Measurements from ENCODE around the gene PNMT.

The PNMT gene

GRCh38 chr17:39639566-39640458 is 28.4 kb upstream of the PNMT start:
- no peak for DNase-seq (ENCODE audit: low read depth)
- H3K4me3 ChIP-seq (ENCODE audit: low read length) = no peak overlapping the region
- TF ChIP-seq, protein P1, sequence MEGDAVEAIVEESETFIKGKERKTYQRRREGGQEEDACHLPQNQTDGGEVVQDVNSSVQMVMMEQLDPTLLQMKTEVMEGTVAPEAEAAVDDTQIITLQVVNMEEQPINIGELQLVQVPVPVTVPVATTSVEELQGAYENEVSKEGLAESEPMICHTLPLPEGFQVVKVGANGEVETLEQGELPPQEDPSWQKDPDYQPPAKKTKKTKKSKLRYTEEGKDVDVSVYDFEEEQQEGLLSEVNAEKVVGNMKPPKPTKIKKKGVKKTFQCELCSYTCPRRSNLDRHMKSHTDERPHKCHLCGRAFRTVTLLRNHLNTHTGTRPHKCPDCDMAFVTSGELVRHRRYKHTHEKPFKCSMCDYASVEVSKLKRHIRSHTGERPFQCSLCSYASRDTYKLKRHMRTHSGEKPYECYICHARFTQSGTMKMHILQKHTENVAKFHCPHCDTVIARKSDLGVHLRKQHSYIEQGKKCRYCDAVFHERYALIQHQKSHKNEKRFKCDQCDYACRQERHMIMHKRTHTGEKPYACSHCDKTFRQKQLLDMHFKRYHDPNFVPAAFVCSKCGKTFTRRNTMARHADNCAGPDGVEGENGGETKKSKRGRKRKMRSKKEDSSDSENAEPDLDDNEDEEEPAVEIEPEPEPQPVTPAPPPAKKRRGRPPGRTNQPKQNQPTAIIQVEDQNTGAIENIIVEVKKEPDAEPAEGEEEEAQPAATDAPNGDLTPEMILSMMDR (IDR thresholded peaks at IDR 0.05; ENCODE audit: insufficient read depth, low read depth, low read length, missing control alignments) = no peak

- no peak overlapping the region for H3K4me3 ChIP-seq (ENCODE audit: low read length)
- DNase-seq (ENCODE audit: low read depth) = no peak
- TF ChIP-seq, protein P1 (IDR thresholded peaks at IDR 0.05; ENCODE audit: insufficient read depth, low read depth, low read length, missing control alignments) = no peak
These were observed 27.6 kb upstream of the PNMT start for GRCh38 chr17:39640591-39641031.

DNA sequence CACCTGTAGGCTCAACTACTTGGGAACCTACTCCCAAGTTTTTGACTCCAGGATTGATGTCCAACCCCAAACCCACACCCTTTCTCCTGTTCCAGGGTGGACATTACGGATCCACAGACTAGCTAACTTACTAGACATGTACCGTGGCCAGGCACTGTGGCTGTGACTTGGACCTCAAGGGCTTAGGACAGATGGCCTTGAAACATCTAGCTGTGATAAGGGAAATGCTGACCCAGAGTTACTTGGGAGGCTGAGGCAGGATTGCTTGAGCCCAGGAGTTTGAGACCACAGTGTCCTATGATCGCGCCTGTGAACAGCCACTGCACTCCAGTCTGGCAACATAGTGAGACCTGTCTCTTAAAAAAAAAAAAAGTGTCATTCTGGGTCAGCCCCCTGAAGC is 27.2 kb upstream of the PNMT start:
- H3K4me3 ChIP-seq (ENCODE audit: low read length) = no peak overlapping the region
- TF ChIP-seq, protein P1 (IDR thresholded peaks at IDR 0.05; ENCODE audit: insufficient read depth, low read depth, low read length, missing control alignments) = no peak
- no peak for DNase-seq (ENCODE audit: low read depth)

DNA sequence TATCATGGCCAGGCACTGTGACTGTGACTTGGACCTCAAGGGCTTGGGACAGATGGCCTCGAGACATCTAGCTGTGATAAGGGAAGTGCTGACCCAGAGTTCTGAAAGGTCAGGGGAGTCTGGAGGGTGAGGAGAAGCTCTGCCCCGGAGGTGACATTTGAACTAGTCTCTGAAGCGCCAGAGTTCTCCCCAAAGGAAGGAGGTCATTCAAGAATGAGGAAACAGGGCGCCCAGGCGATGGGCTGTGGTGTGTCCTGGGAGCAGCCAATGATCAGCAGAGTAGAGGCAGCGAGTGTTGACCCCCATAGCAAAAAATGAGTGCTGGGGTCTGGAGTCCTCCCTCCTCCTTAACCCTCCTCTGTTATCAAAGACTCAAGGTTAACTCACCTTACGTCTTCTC is 26.4 kb upstream of the PNMT start:
- TF ChIP-seq, protein P1 (IDR thresholded peaks at IDR 0.05; ENCODE audit: insufficient read depth, low read depth, low read length, missing control alignments) = no peak
- no peak for DNase-seq (ENCODE audit: low read depth)
- no peak overlapping the region for H3K4me3 ChIP-seq (ENCODE audit: low read length)

- TF ChIP-seq, protein P1 (IDR thresholded peaks at IDR 0.05; ENCODE audit: insufficient read depth, low read depth, low read length, missing control alignments) = no peak
- H3K4me3 ChIP-seq (ENCODE audit: low read length) = no peak overlapping the region
- no peak for DNase-seq (ENCODE audit: low read depth)
These were observed 25.8 kb upstream of the PNMT start for GRCh38 chr17:39642291-39643074.

GRCh38 chr17:39643271-39643670 is 25.0 kb upstream of the PNMT start:
- TF ChIP-seq, protein P1 (IDR thresholded peaks at IDR 0.05; ENCODE audit: insufficient read depth, low read depth, low read length, missing control alignments) = no peak
- no peak overlapping the region for H3K4me3 ChIP-seq (ENCODE audit: low read length)
- no peak for DNase-seq (ENCODE audit: low read depth)
